ENCODE results near the gene STXBP5L. TPM values are rescaled to one million over a fixed set of nuclear protein-coding genes. Genes with fewer than 3 reads are reported as not detected.

The STXBP5L gene
- total RNA-seq, 2 experiments from 2014 or later = 2.7 to 10.5 TPM

GRCh38 chr3:121231872-121232271, 323.9 kb downstream of the STXBP5L start:
- no peaks in the 10 kb centered on the region for H3K9me3 ChIP-seq (ENCODE audit: low read length)
- BruUV-seq (replicated peaks) = no TSS peak
- H3K4me3 ChIP-seq (ENCODE audit: low read depth, low read length, poor library complexity, severe bottlenecking) = no peak overlapping the region
- H3K79me2 ChIP-seq (ENCODE audit: insufficient read depth, low read depth, low read length) = no peaks in the 10 kb centered on the region
- ChIA-PET POLR2A (no interaction called here), CTCF (ENCODE audit: unreplicated experiment) (no interaction called here)
- H3K4me1 ChIP-seq (ENCODE audit: insufficient read depth, low read length, poor library complexity, severe bottlenecking) = no peaks in the 10 kb centered on the region
- intact Hi-C loops (cut with micrococcal nuclease; ENCODE audit: unreplicated experiment) = no loop called here
- no peaks in the 10 kb centered on the region for H4K20me1 ChIP-seq (ENCODE audit: insufficient read depth, low read length)
- H3K36me3 ChIP-seq (ENCODE audit: insufficient read depth, low read length) = no peaks in the 10 kb centered on the region
- no peak overlapping the region for H3K4me2 ChIP-seq (ENCODE audit: low read length)
- DNase-seq (ENCODE audit: low spot score) = no peak
- no peaks in the 10 kb centered on the region; the same call in 1 of the 2 replicates for H3K9me2 ChIP-seq (ENCODE audit: insufficient read depth, low read length)
- H3K27ac ChIP-seq (ENCODE audit: low read depth, low read length, poor library complexity, severe bottlenecking) = no peak overlapping the region
- H2AFZ ChIP-seq (ENCODE audit: low read length) = no peak overlapping the region
- TF ChIP-seq CTCF (conservative IDR thresholded peaks at IDR 0.05; ENCODE audit: low read length) (no peak), EZH2phosphoT487 (IDR thresholded peaks at IDR 0.05; ENCODE audit: borderline replicate concordance, low read depth, low read length) (no peak)

DNA sequence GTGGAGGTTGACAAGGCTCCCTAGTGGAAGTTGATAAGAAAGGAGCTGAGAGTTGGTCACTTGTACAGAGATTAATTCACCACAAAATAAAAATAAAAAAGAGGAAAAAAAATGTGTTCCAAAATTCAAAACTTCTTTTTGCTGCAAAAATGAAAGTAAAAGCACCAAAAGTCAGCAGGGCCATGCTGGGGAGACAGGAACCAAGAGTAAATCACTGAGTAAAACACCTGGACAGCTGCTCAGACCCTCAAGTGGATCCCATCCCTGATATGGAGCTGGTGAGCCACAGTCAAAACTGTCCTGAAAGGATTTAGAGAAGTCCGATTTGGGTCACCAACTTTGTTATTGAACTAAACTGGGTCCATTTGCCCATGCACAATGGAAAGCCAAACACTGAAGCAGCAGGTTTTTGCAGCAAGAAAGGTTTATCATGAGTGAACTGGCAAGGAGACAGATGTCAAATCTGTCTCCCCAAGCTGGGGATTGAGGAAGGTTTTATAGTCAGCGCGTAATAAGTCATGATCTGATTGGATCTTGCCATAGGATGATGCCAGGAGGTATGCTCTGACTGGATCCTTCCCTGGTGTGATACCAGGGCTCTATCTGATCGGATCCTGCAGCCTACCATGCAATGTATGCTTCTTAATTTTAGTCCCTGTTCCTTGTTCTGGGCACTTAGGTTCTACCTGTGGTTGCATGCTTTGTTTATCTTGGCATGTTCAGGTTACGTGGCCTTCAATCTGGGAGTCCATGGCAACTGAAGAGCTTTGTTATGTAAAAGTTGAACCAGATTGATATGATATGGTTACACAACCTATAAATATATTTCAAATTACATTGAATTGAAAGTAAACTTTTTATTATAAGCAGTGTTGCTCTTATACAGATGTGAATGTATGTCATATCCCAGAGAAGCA, 324.6 kb downstream of the STXBP5L start:
- H3K79me2 ChIP-seq (ENCODE audit: insufficient read depth, low read depth, low read length) = no peaks in the 10 kb centered on the region
- no peaks in the 10 kb centered on the region; the same call in 1 of the 2 replicates for H3K9me2 ChIP-seq (ENCODE audit: insufficient read depth, low read length)
- CTCF ChIA-PET (ENCODE audit: unreplicated experiment) = no interaction called here
- H3K4me1 ChIP-seq (ENCODE audit: insufficient read depth, low read length, poor library complexity, severe bottlenecking) = no peaks in the 10 kb centered on the region
- DNase-seq (ENCODE audit: low spot score) = no peak
- H3K36me3 ChIP-seq (ENCODE audit: insufficient read depth, low read length) = no peaks in the 10 kb centered on the region
- no peaks in the 10 kb centered on the region for H3K9me3 ChIP-seq (ENCODE audit: low read length)
- POLR2A ChIA-PET = no interaction called here
- H3K27ac ChIP-seq (ENCODE audit: low read depth, low read length, poor library complexity, severe bottlenecking) = no peak overlapping the region
- intact Hi-C loops (cut with micrococcal nuclease; ENCODE audit: unreplicated experiment) = no loop called here
- no peak overlapping the region for H3K4me3 ChIP-seq (ENCODE audit: low read depth, low read length, poor library complexity, severe bottlenecking)
- no peak overlapping the region for H3K4me2 ChIP-seq (ENCODE audit: low read length)
- no TSS peak for BruUV-seq (replicated peaks)
- no peaks in the 10 kb centered on the region for H4K20me1 ChIP-seq (ENCODE audit: insufficient read depth, low read length)
- H2AFZ ChIP-seq (ENCODE audit: low read length) = no peak overlapping the region
- TF ChIP-seq EZH2phosphoT487 (IDR thresholded peaks at IDR 0.05; ENCODE audit: borderline replicate concordance, low read depth, low read length) = no peak
- TF ChIP-seq CTCF (conservative IDR thresholded peaks at IDR 0.05; ENCODE audit: low read length) = no peak

DNA sequence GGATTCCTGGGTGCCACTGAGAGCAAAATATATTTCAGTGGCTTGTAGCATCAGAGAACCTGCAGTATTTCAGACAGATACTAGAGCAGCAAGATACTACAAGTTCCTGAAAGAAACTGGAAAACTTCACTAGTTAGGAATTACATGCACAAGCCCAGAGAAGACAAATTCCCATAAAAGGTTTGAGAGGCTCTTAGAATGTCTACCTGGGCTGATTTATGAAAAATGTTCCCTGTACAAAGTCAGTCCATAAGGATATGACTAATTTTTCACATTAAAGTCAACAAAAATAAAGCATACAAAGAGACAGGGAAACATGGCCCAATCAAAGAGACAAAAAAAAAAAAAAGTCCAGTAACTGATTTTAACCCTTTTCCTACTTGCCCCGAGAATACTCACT, 335.2 kb downstream of the STXBP5L start:
- no peak for TF ChIP-seq EZH2phosphoT487 (IDR thresholded peaks at IDR 0.05; ENCODE audit: borderline replicate concordance, low read depth, low read length)
- TF ChIP-seq CTCF (conservative IDR thresholded peaks at IDR 0.05; ENCODE audit: low read length) = no peak
- CTCF ChIA-PET (ENCODE audit: unreplicated experiment) = no interaction called here
- intact Hi-C loops (cut with micrococcal nuclease; ENCODE audit: unreplicated experiment) = no loop called here

More for the DNA sequence above, 335.2 kb downstream of the STXBP5L start:
- no peak overlapping the region for H3K4me2 ChIP-seq (ENCODE audit: low read length)
- no peak overlapping the region for H2AFZ ChIP-seq (ENCODE audit: low read length)
- H4K20me1 ChIP-seq (ENCODE audit: insufficient read depth, low read length) = no peaks in the 10 kb centered on the region; the same call in 1 of the 2 replicates
- H3K9me2 ChIP-seq (ENCODE audit: insufficient read depth, low read length) = no peaks in the 10 kb centered on the region; the same call in 1 of the 2 replicates
- no peaks in the 10 kb centered on the region for H3K79me2 ChIP-seq (ENCODE audit: insufficient read depth, low read depth, low read length)
- POLR2A ChIA-PET = no interaction called here
- H3K9me3 ChIP-seq (ENCODE audit: low read length) = no peaks in the 10 kb centered on the region
- H3K4me3 ChIP-seq (ENCODE audit: low read depth, low read length, poor library complexity, severe bottlenecking) = no peak overlapping the region
- H3K27ac ChIP-seq (ENCODE audit: low read depth, low read length, poor library complexity, severe bottlenecking) = no peak overlapping the region
- no peak for DNase-seq (ENCODE audit: low spot score)
- H3K36me3 ChIP-seq (ENCODE audit: insufficient read depth, low read length) = no peaks in the 10 kb centered on the region
- no TSS peak for BruUV-seq (replicated peaks)
- no peaks in the 10 kb centered on the region for H3K4me1 ChIP-seq (ENCODE audit: insufficient read depth, low read length, poor library complexity, severe bottlenecking)

Data from OCI-LY7 (cell line).